ENCODE measurements around the gene EGFR.
A peak's percentile ranks its signal among the peaks of the same experiment; 100 is the strongest.

The EGFR gene

DNA sequence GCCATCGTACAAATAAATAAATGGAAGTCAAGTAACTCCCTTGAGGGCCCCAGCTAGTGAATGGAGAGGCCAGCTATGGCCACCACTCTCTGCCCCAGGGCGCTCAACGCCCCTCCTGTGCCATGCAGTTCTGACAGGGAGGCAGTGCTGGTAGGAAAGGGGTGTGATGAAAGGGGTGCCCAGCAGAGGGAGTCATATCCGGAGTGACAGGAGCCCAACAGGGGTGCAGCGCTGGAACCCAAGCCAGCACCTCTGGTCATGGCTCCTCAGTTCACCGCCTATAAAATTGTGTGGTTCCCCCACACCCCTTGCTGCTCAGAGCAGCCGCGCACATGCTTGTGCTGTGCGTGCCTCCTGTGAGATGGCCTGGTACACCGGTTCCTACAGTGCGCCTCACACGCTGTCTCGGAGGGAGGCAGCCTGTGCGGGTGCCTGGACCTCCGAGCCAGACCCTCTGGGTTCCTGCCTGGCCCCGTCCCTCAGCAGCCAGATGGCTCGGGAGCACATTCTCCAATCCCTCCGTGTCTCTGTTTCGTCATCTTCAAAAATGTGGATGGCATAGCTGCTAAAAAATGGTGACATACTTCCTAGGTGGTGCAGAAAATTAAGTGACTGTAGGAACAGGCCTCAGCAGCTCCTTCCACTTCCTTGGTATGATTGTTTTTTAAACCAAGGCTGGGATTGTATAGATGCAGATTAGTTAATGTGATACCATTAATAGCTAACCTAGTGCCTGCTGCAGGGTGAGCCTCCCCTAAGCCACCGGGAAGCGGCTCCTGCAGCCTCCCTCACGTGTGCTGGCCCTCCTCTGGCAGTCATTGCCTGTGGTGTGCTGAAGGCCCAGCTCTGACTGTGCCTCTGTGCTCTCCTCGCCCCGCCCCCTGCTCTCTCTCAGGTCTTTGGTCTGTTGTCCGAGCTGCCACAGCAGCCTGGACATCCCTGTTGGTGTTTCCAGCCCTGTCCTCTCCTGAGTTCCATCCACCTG is 125.8 kb downstream of the EGFR start:
- in situ Hi-C loops (cut with MboI; ENCODE audit: low sequenced_read_pairs, unreplicated experiment): no loop called here
- TF ChIP-seq, protein P1, sequence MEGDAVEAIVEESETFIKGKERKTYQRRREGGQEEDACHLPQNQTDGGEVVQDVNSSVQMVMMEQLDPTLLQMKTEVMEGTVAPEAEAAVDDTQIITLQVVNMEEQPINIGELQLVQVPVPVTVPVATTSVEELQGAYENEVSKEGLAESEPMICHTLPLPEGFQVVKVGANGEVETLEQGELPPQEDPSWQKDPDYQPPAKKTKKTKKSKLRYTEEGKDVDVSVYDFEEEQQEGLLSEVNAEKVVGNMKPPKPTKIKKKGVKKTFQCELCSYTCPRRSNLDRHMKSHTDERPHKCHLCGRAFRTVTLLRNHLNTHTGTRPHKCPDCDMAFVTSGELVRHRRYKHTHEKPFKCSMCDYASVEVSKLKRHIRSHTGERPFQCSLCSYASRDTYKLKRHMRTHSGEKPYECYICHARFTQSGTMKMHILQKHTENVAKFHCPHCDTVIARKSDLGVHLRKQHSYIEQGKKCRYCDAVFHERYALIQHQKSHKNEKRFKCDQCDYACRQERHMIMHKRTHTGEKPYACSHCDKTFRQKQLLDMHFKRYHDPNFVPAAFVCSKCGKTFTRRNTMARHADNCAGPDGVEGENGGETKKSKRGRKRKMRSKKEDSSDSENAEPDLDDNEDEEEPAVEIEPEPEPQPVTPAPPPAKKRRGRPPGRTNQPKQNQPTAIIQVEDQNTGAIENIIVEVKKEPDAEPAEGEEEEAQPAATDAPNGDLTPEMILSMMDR (IDR thresholded peaks at IDR 0.05; ENCODE audit: borderline replicate concordance, control extremely low read depth, extremely low read depth, insufficient read depth, missing control alignments): peak; percentile 13
- DNase-seq (ENCODE audit: low spot score): no peak

DNA sequence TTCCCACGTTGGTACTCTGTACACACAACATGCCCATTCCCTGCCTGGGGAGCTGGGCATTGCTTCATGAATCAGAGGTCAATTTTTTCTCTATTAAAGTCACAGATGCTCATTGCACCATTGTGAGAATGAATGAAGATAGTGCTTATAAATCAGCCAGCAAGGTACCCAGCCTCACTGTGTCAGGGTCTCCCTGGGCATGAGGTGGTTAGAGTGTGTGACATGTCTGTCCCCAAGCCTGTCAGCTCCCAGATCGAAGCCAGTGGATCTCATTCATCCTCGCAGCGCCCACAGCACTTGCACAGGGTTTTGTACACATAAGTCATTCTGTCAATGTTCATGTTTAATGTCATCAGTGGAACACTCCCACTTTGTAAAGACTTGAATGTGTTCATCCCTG is 126.8 kb downstream of the EGFR start:
- no peak for DNase-seq (ENCODE audit: low spot score)
- in situ Hi-C loops (cut with MboI; ENCODE audit: low sequenced_read_pairs, unreplicated experiment): no loop called here
- TF ChIP-seq, protein P1 (IDR thresholded peaks at IDR 0.05; ENCODE audit: borderline replicate concordance, control extremely low read depth, extremely low read depth, insufficient read depth, missing control alignments): no peak

DNA sequence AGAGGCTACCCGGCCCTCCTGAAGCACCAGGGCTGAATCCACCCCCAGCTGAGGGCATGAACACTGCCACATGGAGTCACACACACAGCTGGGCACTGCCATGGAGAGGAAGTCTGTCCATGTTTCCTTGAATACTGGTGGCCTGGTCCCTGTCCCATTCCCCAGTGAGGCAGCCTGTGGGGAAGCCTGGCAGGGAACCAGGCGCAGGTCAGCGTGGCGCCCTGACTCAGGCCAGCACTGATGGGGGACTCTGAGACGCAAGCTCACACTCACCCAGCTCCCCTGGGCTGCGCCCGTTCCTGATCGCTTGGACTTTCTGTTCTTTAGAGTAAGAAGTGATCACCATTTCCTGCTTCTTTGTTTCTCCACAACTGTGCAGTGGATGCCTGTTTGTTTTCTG is 128.3 kb downstream of the EGFR start:
- in situ Hi-C loops (cut with MboI; ENCODE audit: low sequenced_read_pairs, unreplicated experiment): no loop called here
- TF ChIP-seq, protein P1 (IDR thresholded peaks at IDR 0.05; ENCODE audit: borderline replicate concordance, control extremely low read depth, extremely low read depth, insufficient read depth, missing control alignments): no peak
- DNase-seq (ENCODE audit: low spot score): no peak

DNA sequence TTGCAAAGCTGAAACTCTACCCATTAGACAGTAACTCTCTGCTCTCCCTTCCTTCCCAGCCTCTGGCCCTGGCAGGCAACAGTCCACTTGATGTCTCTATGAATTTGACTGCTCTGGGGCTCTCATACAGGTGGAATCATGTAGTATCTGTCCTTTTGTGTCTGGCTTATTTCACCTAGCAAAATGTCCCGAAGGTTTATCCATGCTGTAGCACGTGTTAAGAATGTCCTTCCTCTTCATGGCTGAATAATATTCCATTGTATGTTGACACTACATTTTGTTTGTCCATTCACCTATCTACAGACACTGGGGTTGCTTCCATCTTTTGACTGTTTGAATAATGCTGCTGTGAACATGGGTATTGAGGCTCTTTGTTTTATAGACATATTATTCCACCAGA is 128.9 kb downstream of the EGFR start:
- in situ Hi-C loops (cut with MboI; ENCODE audit: low sequenced_read_pairs, unreplicated experiment): no loop called here
- DNase-seq (ENCODE audit: low spot score): no peak
- TF ChIP-seq, protein P1 (IDR thresholded peaks at IDR 0.05; ENCODE audit: borderline replicate concordance, control extremely low read depth, extremely low read depth, insufficient read depth, missing control alignments): no peak

DNA sequence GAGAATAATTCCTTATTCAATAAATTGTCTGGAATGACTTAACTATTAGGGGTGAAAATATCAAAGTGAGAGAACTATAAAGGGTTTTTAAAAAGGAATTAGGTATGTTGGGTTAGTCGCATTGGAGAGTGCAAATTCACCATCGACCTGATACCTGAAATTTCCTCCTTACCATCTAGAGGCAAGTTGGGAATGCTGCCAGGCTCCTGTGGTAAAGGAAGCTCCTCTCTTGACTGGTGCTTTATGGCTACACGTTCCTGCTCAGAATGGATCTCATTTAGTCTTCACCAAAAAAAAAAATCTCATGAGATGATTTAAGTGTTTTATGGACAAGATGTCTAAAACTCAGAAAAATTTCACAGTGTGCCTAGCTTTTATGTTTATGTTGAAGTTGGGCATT is 129.8 kb downstream of the EGFR start:
- TF ChIP-seq, protein P1 (IDR thresholded peaks at IDR 0.05; ENCODE audit: borderline replicate concordance, control extremely low read depth, extremely low read depth, insufficient read depth, missing control alignments): no peak
- in situ Hi-C loops (cut with MboI; ENCODE audit: low sequenced_read_pairs, unreplicated experiment): no loop called here
- no peak for DNase-seq (ENCODE audit: low spot score)

DNA sequence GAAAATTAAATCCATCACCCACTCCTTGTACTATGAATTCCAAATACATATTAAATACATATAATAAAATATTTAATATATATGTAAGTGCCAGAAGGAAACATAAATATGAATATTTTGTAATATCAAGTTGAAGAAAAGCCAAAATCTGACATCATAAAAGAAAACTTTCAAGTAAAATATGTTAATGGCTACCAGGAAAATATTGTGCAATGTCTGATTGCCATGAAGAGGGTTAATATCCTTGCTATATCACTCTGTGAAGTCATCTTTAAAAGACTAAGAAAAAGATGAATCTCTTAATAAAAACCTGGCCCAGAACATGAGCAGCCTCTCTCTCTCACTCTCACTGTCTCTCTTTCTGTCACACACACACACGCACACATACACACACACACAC is 130.2 kb downstream of the EGFR start:
- DNase-seq (ENCODE audit: low spot score): no peak
- TF ChIP-seq, protein P1 (IDR thresholded peaks at IDR 0.05; ENCODE audit: borderline replicate concordance, control extremely low read depth, extremely low read depth, insufficient read depth, missing control alignments): no peak
- in situ Hi-C loops (cut with MboI; ENCODE audit: low sequenced_read_pairs, unreplicated experiment): no loop called here

Measured in GM13976 (cell line).